Measurements from ENCODE around the gene ADCY5. TPM values are rescaled to one million over a fixed set of nuclear protein-coding genes. Genes with fewer than 3 reads are reported as not detected.

ADCY5 gene
- total RNA-seq, 2 donors from 2014 or later: 12.9 to 69.6 TPM

GRCh38 chr3:123383091-123384053 is 65.5 kb downstream of the ADCY5 start:
- WGBS: 76% methylated on average over 26 of the region's 26 CpGs
- no peaks in the 10 kb centered on the region for H3K36me3 ChIP-seq
- TF ChIP-seq POLR2AphosphoS5 (IDR thresholded peaks at IDR 0.05) (no peak), POLR2A (IDR thresholded peaks at IDR 0.05) (no peak), CTCF (IDR thresholded peaks at IDR 0.05) (no peak)
- peak overlapping the region; percentile 62 to 68 for H3K27ac ChIP-seq
- no peak for DNase-seq (ENCODE audit: low spot score)
- H3K27me3 ChIP-seq (replicated peaks; ENCODE audit: insufficient read depth): no peaks in the 10 kb centered on the region
- no peak overlapping the region for H3K4me3 ChIP-seq
- H3K4me1 ChIP-seq (replicated peaks): no peaks in the 10 kb centered on the region
- intact Hi-C loops (cut with DNase I): no loop called here
- H3K9me3 ChIP-seq: no peaks in the 10 kb centered on the region

GRCh38 chr3:123380261-123380660 is 68.6 kb downstream of the ADCY5 start:
- no peaks in the 10 kb centered on the region for H3K36me3 ChIP-seq
- WGBS: 90% methylated on average over 3 of the region's 3 CpGs
- H3K9me3 ChIP-seq: no peaks in the 10 kb centered on the region
- no peak for DNase-seq (ENCODE audit: low spot score)
- TF ChIP-seq POLR2AphosphoS5 (IDR thresholded peaks at IDR 0.05) (no peak), CTCF (IDR thresholded peaks at IDR 0.05) (no peak), POLR2A (IDR thresholded peaks at IDR 0.05) (no peak)
- no peaks in the 10 kb centered on the region for H3K27me3 ChIP-seq (replicated peaks; ENCODE audit: insufficient read depth)
- H3K4me1 ChIP-seq (replicated peaks): no peaks in the 10 kb centered on the region
- H3K4me3 ChIP-seq: no peak overlapping the region
- H3K27ac ChIP-seq: peak overlapping the region in 1 of 2 donors; percentile 22
- intact Hi-C loops (cut with DNase I): no loop called here

GRCh38 chr3:123379041-123379830 is 69.7 kb downstream of the ADCY5 start:
- TF ChIP-seq CTCF (IDR thresholded peaks at IDR 0.05) (no peak), POLR2A (IDR thresholded peaks at IDR 0.05) (no peak), POLR2AphosphoS5 (IDR thresholded peaks at IDR 0.05) (no peak)
- no peaks in the 10 kb centered on the region for H3K9me3 ChIP-seq
- no peaks in the 10 kb centered on the region for H3K27me3 ChIP-seq (replicated peaks; ENCODE audit: insufficient read depth)
- WGBS: 87% methylated on average over 11 of the region's 11 CpGs
- H3K4me1 ChIP-seq (replicated peaks): no peaks in the 10 kb centered on the region
- peak overlapping the region; percentile 19 to 22 for H3K27ac ChIP-seq
- H3K36me3 ChIP-seq: no peaks in the 10 kb centered on the region
- no peak for DNase-seq (ENCODE audit: low spot score)
- no peak overlapping the region for H3K4me3 ChIP-seq
- intact Hi-C loops (cut with DNase I): no loop called here

- WGBS: 87% methylated on average over 8 of the region's 8 CpGs
- no peak for DNase-seq (ENCODE audit: low spot score)
- H3K27me3 ChIP-seq (replicated peaks; ENCODE audit: insufficient read depth): no peaks in the 10 kb centered on the region
- no peaks in the 10 kb centered on the region for H3K36me3 ChIP-seq
- H3K4me3 ChIP-seq: no peak overlapping the region
- intact Hi-C loops (cut with DNase I): no loop called here
- no peak for TF ChIP-seq POLR2A (IDR thresholded peaks at IDR 0.05)
- H3K27ac ChIP-seq: no peak overlapping the region
- H3K4me1 ChIP-seq (replicated peaks): no peaks in the 10 kb centered on the region
- no peaks in the 10 kb centered on the region for H3K9me3 ChIP-seq
Observed at GRCh38 chr3:123378409-123378915, 70.4 kb downstream of the ADCY5 start.

GRCh38 chr3:123377243-123377740 is 71.6 kb downstream of the ADCY5 start:
- Histone ChIP-seq H3K9me3 (no peaks in the 10 kb centered on the region), H3K27me3 (replicated peaks; ENCODE audit: insufficient read depth) (no peaks in the 10 kb centered on the region), H3K36me3 (no peaks in the 10 kb centered on the region), H3K4me3 (no peak overlapping the region), H3K27ac (no peak overlapping the region), H3K4me1 (replicated peaks) (no peaks in the 10 kb centered on the region)
- no peak for DNase-seq (ENCODE audit: low spot score)
- TF ChIP-seq CTCF (IDR thresholded peaks at IDR 0.05) (no peak), POLR2AphosphoS5 (IDR thresholded peaks at IDR 0.05) (no peak), POLR2A (IDR thresholded peaks at IDR 0.05) (no peak)
- WGBS: 47% methylated on average over 2 of the region's 2 CpGs
- intact Hi-C loops (cut with DNase I): no loop called here

Measured in prostate gland (tissue), 2 donors.